GM12873 (cell line): ENCODE results near the gene SLC9A9.

Experiments
- CTCF ChIP-seq: IDR thresholded peaks from 2 replicates; pipeline ENCODE4 v1.5.1; 2012; ENCODE audit warnings: low read depth, mild to moderate bottlenecking, moderate library complexity, low read length, control low read depth; ENCODE audit not compliant: insufficient read depth; ENCODE audit errors: missing control alignments

Gene SLC9A9

GRCh38 chr3:143855183-143855582, 6.9 kb upstream of the SLC9A9 start:
- no peak for TF ChIP-seq CTCF

- peak; percentile 18 for TF ChIP-seq CTCF
These were observed 3.2 kb upstream of the SLC9A9 start for GRCh38 chr3:143851331-143852017.

GRCh38 chr3:143850877-143851276, 2.6 kb upstream of the SLC9A9 start:
- no peak for TF ChIP-seq CTCF

- no peak for TF ChIP-seq CTCF
These were observed 1.7 kb upstream of the SLC9A9 start for GRCh38 chr3:143849854-143850549.

GRCh38 chr3:143848704-143849103, 436 bp upstream of the SLC9A9 start:
- no peak for TF ChIP-seq CTCF

GRCh38 chr3:143843587-143843986, 4.7 kb downstream of the SLC9A9 start:
- TF ChIP-seq CTCF: no peak

GRCh38 chr3:143840636-143841035, 7.6 kb downstream of the SLC9A9 start:
- no peak for TF ChIP-seq CTCF
